Activated CD4-positive, alpha-beta T cell treated with anti-CD3 and anti-CD28 coated beads, Interleukin-2, amount 50 U/mL, for 16 hours (primary cell): Measurements from ENCODE around the gene KLF2.
"Not testable (repeated sequence)": the region's sequence is repeated elsewhere in the genome, so short reads cannot be mapped to it uniquely, and the experiment has no call there.

Source experiments
- DNase-seq: peaks from one replicate; pipeline ENCODE4 v3.0.0-alpha.2; 2020

KLF2 gene

GRCh38 chr19:16338470-16339360 is 14.1 kb downstream of the KLF2 start:
- peak; percentile 92 for DNase-seq

- DNase-seq: no peak
Measured at GRCh38 chr19:16339361-16339725, 14.7 kb downstream of the KLF2 start.

GRCh38 chr19:16340092-16340491 is 15.5 kb downstream of the KLF2 start:
- DNase-seq: no peak

GRCh38 chr19:16340654-16341053 is 16.0 kb downstream of the KLF2 start:
- no peak for DNase-seq

- peak; percentile 84 for DNase-seq
Measured at GRCh38 chr19:16342002-16342715, 17.5 kb downstream of the KLF2 start.

GRCh38 chr19:16343156-16343555 is 18.5 kb downstream of the KLF2 start:
- DNase-seq: peak; percentile 49

- no peak for DNase-seq
Measured at GRCh38 chr19:16345457-16345856, 20.8 kb downstream of the KLF2 start.

GRCh38 chr19:16347099-16347498 is 22.5 kb downstream of the KLF2 start:
- not testable (repeated sequence) for DNase-seq

GRCh38 chr19:16347706-16348105 is 23.1 kb downstream of the KLF2 start:
- DNase-seq: no peak

- no peak for DNase-seq
Measured at GRCh38 chr19:16349551-16350152, 25.0 kb downstream of the KLF2 start.

- no peak for DNase-seq
Measured at GRCh38 chr19:16351133-16351809, 26.6 kb downstream of the KLF2 start.

GRCh38 chr19:16355293-16356043 is 30.8 kb downstream of the KLF2 start:
- DNase-seq: no peak

GRCh38 chr19:16358456-16358855 is 33.8 kb downstream of the KLF2 start:
- DNase-seq: no peak

GRCh38 chr19:16359074-16359473 is 34.4 kb downstream of the KLF2 start:
- no peak for DNase-seq

GRCh38 chr19:16359964-16360363 is 35.3 kb downstream of the KLF2 start:
- no peak for DNase-seq

- no peak for DNase-seq
Measured at GRCh38 chr19:16360738-16361137, 36.1 kb downstream of the KLF2 start.

GRCh38 chr19:16361254-16361653 is 36.6 kb downstream of the KLF2 start:
- no peak for DNase-seq

GRCh38 chr19:16361926-16362325 is 37.3 kb downstream of the KLF2 start:
- no peak for DNase-seq

- no peak for DNase-seq
Measured at GRCh38 chr19:16363133-16363851, 38.7 kb downstream of the KLF2 start.

- DNase-seq: no peak
Measured at GRCh38 chr19:16363852-16364230, 39.2 kb downstream of the KLF2 start.

GRCh38 chr19:16364231-16364865 is 39.7 kb downstream of the KLF2 start:
- DNase-seq: no peak
